GM21717 (cell line): ENCODE results near the gene MDH1.
"Not testable (repeated sequence)": the region's sequence is repeated elsewhere in the genome, so short reads cannot be mapped to it uniquely, and the experiment has no call there.

Experiments
- ATAC-seq: cut with Tn5 transposase; IDR thresholded peaks from one replicate; pipeline ENCODE4 v1.9.1; 2021; ENCODE audit warnings: mild to moderate bottlenecking, moderate library complexity; ENCODE audit not compliant: unreplicated experiment

Gene MDH1

DNA sequence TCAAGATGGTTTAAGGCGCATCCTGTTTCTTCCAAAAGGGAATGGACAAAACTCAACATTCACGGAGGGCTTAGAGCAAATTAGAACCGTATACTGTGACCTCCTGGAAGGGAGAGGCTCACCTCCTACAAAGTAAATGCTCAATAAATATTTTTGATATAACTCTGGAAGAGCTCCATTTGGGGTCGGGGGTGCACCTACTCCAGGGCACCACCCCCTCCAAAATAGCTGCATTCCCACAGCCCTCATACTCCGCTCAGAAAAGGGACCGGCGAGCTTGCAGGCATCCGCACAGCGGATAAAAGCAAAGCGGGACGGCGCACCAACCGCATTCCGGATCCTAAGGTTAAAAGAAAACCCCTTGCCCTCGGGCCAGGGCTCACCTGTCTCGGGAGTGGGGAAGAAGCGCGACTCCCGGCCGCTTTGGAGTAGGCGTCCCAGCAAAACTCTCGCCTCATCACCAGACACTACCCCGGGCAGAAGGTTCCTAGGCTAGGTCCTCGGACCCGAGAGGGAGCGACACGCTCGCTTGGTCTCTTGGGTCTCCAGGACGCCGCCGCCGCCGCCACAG lies 864 bp upstream of the MDH1 start:
- peak; percentile 3 for ATAC-seq

DNA sequence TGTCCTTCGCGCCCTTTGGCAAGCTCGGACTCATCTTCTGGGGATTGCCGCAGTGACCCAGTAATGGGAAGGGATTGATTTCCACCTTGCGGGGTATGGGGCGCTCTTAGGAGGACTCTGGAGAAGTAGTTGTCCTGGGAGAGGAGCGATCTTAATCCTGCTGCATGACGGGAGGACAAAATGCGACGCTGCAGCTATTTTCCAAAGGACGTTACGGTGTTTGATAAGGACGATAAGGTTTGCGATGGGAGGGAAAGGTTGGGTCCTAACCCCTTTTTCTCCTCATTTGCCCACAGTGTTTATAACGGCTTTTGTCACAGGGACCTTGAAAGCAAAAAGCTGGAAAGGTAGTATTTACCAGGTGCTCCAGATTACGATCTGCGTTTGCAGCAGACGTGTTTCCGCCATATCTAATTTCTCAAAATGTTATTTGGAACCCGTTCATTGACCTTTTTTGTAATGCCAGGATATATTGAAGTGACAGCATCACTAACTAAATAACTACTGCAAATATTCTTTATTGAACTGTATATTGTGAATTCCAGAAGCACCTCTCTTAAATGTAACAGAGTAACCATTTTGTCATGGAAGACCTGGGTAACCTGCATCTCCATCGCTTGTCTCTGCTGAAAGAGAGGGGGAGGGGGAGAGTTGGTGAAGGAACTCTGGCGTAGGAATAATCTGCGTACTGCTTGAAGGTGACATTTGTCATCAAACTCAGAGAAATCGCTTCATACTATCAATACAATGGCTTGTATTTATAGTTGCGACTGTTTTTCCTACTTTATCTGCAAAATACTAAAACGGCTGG lies 590 bp downstream of the MDH1 start:
- ATAC-seq: peak; percentile 11

GRCh38 chr2:63590626-63591408 lies 2.1 kb downstream of the MDH1 start:
- ATAC-seq: no peak

- no peak for ATAC-seq
Measured at GRCh38 chr2:63591566-63592175, 2.9 kb downstream of the MDH1 start.

- ATAC-seq: no peak
Measured at GRCh38 chr2:63594660-63595059, 5.9 kb downstream of the MDH1 start.

DNA sequence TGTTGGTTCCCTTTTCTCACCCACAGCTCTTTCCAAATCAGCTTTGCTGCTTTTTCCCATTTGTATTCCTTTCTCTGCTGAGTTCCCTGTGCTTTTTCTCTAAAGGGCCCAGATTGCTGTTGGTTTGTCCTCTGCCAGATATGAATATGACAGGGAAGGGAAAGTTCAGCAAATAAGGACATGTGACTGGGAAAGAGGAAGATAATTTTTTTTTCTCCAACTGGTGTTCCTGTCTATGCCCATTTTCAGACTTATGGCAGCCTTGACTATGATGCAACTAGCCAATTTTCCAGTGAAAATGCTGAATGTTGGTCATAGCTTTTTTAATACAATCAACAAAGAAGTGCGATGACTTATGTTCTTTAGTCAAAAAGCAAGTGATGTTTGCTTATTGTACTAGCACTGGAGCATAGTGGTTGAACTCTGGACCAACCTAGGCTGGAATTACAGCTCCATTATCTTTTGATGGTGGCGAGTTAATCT lies 7.7 kb downstream of the MDH1 start:
- ATAC-seq: no peak

GRCh38 chr2:63598981-63599380 lies 10.2 kb downstream of the MDH1 start:
- ATAC-seq: no peak

- ATAC-seq: no peak
Measured at GRCh38 chr2:63600881-63601460, 12.2 kb downstream of the MDH1 start.

DNA sequence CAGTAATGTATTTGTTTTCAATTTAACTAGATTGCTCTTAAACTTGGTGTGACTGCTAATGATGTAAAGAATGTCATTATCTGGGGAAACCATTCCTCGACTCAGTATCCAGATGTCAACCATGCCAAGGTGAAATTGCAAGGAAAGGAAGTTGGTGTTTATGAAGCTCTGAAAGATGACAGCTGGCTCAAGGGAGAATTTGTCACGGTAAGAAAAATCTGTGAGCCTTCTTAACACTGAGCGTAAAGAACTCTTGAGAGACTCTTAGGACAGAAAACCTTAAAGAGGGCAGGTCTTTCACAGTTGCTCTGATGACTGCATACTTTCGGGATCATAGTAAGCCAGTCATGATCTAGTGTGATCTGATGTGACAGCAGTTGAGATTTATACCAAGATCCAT lies 15.9 kb downstream of the MDH1 start:
- ATAC-seq: no peak

DNA sequence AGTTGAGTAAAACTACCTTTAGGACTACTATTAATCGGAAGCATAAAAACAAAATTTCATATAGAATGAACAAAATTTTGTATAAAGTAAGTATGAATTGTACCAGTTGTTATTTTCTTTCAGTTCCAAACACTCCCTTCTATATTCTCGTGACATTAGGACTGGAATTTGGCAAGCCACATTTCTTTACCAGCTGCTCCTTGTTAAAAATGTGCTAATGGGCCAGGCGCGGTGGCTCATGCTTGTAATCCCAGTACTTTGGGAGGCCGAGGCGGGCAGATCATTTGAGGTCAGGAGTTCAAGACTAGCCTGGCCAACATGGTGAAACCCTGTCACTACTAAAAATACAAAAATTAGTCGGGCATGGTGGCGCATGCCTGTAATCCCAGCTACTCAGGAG lies 20.1 kb downstream of the MDH1 start:
- ATAC-seq: not testable (repeated sequence)

GRCh38 chr2:63610525-63610924 lies 21.8 kb downstream of the MDH1 start:
- no peak for ATAC-seq

DNA sequence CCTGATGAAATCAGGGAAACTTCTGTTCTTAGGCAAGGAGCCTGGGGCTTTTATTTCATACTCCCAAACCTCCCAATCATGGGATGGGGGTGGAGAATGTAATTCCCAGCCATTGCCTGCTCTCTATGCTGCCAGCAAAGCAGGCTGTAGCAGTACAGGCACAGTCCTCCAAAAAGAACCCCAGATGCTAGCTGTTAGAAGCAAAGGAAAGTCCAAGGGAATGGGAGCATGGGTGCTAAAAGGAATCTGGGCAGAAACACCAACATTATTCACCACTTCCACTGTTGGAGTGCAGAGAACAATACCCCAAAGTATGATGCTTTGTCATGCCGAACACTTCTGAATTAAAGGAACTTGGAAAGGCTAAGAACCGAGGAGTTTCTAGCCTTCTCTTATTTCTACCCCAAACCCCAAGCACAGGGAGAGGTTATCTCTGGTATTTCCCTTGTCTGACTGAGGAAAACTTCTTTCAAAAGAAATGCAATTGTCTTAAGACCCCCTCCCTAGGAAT lies 24.7 kb downstream of the MDH1 start:
- ATAC-seq: no peak

DNA sequence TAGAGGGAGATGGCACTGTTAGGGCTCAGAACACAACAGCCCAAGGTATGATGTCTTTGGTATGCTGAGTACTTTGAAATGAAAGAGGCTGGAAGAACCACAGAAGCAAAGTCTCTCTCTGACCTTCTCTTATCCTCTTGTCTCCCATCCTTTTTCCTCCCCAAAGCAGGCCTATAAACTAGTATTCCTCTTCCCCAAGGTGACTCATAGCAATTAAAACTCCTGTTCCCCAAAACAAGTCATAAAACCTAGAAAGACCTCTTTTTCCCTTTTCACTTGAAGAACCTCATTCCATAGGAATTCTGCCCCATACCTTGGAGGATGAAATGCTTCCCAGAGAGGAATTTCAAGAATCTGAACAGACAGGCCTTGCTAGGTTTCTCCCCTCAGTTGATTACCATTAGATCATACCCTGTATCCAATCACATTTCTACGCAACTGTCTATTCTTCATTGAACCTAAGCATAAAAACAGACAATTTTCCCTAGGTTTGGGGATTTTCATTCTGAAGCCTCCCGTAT lies 25.7 kb downstream of the MDH1 start:
- no peak for ATAC-seq

DNA sequence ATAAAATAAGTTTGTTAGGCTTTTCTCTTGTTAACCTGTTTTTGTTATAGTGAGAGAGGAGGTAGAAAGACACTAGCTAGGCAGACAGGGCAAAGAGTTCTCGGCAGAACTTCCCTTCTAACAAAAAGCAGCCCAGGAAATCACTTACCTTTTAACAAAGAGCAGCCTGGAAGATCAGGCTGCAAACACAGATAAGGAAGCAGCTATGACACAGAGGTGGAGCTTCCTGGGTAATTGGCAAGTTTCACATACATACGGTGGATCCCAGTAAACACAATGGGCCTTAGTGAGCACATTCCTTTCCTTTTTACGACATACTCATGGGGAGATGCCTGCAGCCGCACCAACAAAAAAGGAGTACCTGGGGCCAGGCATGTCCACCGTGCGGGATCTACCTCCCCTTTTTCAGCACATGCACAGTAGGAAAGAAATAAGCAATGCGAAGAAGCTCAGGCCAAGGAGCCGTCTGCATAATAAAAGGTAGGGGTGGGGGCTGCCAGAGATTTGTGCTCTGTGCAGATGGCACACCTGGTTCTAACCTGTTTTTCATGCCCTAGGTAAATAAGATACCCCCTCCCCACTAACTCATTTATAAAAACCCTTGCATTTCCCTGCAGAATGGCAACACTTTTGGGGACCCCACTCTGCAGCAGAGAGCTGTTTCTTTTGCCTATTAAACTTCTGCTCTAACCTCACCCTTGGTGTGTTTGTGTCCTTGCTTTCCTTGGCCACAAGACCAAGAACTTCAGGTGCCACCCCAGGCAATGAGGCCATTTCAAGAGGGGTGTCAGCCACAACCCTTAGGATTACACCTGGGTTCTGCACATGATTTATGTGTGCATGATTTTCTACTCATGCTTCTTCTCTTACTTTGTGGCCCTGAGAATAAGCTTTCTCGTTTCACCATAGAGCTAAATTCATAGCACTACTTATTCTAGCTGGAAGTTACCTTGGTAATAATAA lies 26.5 kb downstream of the MDH1 start:
- no peak for ATAC-seq

GRCh38 chr2:63617366-63617765 lies 28.6 kb downstream of the MDH1 start:
- no peak for ATAC-seq

DNA sequence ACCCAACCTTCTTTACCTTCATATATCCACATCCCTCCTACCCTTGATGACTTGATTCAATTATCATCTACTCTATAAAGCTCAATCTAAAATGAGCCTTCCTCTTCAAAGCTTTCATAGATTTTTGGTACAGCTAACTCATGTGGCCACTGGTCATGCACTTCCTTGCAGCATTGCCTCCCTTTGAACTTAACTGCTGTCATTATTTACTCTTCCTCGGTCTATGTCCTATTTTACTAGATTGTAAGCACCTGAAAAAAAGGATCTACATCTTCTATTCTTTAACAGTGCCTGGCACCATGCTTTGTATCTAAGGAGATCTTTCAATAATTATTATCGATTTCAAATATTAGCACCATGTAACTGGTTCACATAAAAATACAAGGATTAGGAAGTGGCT lies 30.6 kb downstream of the MDH1 start:
- no peak for ATAC-seq

- ATAC-seq: no peak
Measured at GRCh38 chr2:63622751-63623150, 34.0 kb downstream of the MDH1 start.

DNA sequence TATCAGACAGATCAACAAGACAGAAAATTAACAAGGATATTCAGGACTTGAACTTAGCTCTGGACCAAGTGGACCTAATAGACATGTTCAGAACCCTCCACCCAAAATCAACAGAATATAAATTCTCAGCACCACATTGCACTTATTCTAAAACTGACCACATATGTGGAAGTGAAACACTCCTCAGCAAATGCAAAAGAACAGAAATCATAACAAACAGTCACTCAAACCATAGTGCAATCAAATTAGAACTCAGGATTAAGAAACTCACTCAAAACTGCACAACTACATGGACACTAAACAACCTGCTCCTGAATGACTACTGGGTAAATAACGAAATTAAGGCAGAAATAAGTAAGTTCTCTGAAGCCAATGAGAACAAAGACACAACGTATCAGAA lies 35.0 kb downstream of the MDH1 start:
- not testable (repeated sequence) for ATAC-seq

- no peak for ATAC-seq
Measured at GRCh38 chr2:63627866-63628265, 39.1 kb downstream of the MDH1 start.
